ENCODE data around the gene MYL12B.
"Not testable (repeated sequence)": the region's sequence is repeated elsewhere in the genome, so short reads cannot be mapped to it uniquely, and the experiment has no call there.

MYL12B gene
- 126 to 186 reads per million in 2 donors for total RNA-seq

DNA sequence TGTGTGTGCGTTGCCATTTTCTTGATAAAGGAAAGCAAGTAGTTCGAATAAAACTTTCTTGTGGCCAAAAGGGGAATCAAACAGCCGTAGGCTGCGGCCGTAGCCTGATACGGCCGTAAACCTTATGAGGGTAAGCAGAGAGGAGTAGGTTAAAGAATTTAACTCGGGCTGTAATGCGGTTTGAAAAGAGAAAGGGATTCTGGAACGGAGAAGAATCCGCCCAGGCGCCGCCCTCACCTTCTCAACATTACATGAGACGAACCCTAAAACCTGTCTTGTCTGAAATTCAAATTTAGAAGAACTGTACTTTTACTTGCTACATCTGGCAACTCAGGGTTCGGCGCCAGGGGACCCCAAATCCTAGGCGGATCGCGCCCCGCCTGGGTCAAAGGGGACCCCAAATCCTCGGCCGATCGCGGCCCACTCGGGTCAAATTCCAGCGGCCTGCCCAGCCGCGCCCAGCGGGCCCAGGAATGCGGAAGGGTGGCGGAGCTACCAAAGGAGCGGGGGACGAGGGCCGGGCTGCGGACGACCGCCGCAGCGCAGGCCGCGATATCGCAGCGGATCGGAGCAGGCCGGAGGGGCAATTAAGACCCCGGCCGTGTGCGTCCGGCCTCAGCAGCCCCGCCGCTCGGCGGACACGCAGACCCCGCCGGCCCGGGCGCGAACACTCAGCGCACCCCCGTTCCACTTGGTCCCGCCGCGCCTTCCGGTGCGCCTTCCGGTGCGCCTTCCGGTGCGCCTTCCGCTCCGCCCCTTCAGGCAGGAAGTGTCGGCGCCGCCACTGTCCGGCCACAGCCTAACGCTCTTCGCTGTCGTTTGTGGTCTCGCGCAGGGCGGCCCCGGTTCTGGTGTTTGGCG, at the start of gene MYL12B:
TSS of gene MYL12B (plus strand) at position 761 of the 861 bp plus-strand sequence. CDS start 10,766 bp downstream, outside the sequence.
- DNase-seq: peak; percentile 59 to 92 (median 70)

- no peak for DNase-seq
Measured at GRCh38 chr18:3212657-3213056, 49.3 kb upstream of the MYL12B start.

DNA sequence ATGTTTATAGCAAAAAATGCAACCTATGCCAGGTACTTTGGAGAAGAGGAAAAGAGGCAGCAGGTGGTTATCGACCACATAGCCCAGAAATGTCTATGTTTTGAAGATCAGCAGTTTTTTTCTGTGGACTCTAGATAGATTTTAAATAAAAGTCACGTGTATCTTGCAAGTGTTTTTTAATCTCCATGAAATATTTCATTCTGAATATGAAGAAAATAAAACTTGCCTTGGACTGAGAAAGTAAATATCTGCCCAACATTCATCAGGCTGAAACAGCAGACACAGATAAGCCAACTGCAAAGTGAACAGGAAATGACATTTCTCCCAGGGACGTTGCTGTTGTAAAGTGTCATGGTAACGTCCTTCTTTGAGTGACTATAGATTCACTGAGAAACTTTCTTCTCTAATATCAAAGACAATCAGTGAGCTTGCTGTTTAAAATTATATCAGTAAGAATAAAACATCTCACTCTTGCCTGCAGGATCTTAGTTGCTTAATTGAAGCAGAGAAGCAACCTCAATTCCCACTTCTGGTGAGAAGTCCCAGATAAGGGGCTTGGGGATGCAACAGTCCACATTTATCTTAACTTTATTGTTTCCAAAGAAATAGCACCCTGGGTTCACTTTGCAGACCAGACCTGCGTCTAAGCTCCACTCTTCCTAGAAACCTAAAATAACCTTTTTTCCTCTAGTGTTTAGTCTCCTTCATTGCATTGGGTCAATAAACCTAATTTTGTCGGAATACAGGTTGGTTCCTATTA, 48.5 kb upstream of the MYL12B start:
- peak in 1 of 5 experiments; percentile 68 for DNase-seq

DNA sequence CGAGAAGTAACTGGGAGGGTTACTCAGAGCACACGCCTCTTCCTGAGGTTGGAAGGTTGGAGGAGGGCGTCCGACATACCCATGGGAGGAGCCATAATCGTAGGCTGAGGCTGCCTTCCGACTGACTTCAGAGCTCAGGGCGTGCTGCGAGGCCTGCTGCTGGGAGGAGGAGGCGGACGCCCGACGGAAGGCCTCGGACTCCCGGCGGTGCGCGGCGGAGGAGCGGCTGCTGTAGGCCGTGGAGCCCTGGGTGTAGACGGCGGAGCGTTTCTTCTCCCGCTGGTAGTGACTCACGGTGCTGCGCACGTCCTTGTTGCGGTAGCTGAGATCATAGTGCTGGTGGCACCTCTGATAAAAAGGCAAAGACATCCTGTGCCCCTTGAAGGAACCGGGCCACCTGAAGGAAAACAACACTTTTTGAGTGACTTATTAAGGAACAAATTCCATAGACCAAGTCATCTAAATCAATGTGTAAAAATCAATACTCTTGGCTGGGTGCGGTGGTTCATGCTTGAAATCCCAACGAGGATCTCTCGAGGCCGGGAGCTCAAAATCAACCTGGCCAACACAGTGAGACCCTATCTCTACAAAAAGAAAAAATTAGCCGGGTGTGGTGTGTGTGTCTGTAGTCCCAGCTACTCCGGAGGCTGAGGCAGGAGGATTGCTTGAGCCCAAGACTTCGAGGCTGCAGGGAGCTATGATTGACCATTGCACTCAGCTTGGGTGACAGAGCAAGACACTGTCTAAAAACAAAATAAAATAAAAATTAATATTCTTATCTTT, 46.9 kb upstream of the MYL12B start:
- no peak for DNase-seq

DNA sequence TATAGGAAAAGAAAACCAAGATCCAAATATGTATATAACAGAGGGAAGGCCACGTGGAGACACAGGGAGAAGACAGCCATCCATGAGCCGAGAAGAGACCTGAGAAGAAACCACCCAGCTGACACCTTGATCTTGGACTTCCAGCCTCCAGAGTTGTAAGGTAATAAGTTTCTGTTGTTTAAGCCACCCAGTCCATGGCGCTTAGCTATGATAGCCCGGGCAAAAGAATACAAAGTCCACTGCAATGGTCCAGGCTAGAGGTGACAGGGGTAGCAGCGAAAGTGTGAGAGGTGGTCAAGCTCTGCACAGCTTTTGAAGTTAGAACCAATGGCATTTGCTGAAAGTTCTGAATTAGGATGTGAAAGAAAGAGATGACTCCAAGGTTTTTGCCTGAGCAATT, 44.9 kb upstream of the MYL12B start:
- no peak for DNase-seq

- no peak for DNase-seq
Measured at GRCh38 chr18:3217948-3218647, 43.8 kb upstream of the MYL12B start.

DNA sequence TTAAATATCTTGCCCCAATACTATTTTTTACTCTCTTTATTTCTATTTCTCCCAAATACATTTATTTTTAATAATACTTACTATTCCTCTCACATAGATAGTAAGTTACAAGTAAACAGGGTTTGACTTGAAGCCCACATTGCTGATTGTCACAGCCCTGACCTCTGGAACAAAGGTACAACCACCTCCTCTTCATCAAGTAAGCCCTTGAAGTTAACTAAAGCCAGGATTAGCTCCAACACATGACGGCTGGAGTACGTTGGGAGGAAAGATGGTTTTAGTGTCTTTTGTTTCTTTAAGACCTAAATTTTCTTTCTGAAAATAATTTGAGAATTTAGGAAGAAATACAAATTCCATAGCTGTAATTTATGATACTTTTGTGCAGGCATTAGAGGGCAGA, 43.1 kb upstream of the MYL12B start:
- DNase-seq: no peak

DNA sequence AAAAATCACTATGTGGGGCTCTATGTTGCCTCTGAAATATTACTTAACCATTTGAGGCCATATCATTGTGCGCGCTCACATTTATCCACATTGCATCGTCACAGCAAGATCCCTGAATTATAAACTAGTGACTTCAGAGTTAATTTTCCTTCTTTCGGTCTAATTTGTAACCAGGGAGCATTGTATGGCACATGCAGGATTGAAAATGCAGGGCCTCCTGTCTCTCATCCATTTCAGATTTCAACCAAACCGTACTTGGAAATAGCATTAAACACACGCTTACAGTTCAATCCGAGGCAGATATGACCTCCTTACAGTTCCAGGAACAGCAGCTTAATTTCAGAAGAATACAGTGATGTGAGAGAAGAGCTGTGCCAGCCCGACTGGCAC, 42.7 kb upstream of the MYL12B start:
- DNase-seq: no peak

- no peak for DNase-seq
Measured at GRCh38 chr18:3219631-3220335, 42.1 kb upstream of the MYL12B start, which contains the start of gene MYOM1. TSS of gene MYOM1 (minus strand) at chr18:3219968. CDS start at chr18:3215223, 4,745 bp downstream.

GRCh38 chr18:3220868-3221267, 41.1 kb upstream of the MYL12B start:
- not testable (repeated sequence) for DNase-seq

- DNase-seq: no peak
Measured at GRCh38 chr18:3221496-3221895, 40.4 kb upstream of the MYL12B start.

DNA sequence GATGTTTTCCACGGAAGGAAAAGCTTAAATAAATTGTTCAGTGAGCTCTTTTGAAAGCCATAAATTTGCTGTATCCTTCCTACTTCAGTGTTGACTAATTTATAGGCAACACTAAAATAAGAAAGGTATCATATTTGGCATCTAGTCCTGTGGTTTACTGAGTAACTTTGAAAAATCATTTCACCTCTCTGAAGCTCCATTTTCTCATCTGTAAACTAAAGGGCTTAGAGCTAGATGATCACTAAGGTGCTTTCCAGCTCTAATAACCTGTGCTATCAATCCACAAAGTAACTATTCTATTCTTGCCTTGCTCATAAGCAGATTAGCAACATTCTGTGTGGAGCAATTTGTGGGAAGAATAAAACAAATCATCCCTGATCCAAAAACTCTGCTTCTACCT, 38.6 kb upstream of the MYL12B start:
- DNase-seq: peak in 1 of 5 experiments; percentile 77

- no peak for DNase-seq
Measured at GRCh38 chr18:3224223-3224622, 37.7 kb upstream of the MYL12B start.

DNA sequence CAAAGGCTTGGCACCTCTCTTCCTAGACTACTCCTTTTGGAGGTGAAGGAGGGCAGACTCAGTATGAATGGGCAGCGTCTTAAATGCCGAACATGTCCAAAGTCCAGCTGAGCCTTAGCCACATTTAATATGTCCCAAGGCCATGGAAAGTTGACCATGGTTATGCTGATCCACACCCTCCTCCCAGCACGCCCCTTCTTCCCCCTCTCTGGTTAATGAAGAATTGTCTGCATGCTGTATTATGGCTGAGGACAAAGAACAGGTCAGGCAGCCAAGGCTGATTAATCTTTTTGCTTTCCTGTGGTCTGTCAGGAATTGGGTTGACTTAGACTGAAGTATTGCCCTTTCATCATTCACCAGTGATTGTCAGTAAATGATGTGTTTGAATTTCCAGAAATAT, 36.3 kb upstream of the MYL12B start:
- DNase-seq: no peak

- DNase-seq: no peak
Measured at GRCh38 chr18:3226048-3226447, 35.9 kb upstream of the MYL12B start.

DNA sequence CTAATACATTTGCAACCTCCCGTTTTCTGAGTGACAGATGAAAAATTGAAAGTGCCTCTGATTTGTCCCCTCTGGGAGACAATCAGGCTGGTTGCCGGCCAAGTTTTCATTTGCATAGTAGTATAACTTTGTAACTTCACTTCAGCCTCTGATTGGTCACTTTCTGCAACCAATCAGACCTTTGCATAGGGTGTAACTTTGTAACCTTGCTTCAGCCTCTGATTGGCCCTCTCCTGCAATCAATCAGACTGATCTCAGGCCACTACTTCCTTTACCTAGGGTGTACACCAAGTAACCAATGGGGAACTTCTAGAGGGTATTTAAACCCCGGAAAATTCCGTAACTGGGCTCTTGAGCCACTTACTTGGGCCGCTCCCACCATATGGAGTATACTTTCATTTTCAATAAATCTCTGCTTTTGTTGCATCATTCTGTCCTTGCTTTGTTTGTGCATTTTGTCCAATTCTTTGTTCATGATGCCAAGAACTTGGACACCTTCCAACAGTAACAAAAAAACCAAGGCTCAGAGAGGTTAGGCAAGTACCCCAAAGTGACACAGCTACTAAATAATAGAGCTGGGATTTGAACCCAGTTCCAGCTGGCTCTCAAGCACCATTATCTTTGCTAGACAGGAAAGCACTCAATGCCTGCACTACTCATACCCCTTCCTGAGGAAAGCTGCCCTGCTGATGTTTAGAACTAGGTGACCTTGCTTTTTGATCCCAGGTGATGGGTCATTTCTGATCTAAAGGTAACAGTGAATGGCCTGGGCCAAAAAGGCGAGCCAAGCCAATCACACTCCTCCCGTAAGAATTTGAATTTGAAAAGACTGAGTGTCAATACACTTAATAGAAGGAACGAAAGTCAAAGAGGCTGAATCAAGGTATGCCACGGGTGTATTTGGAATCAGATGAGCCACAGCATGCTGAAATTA, 31.3 kb upstream of the MYL12B start:
- peak in 1 of 5 experiments; percentile 39 for DNase-seq

DNA sequence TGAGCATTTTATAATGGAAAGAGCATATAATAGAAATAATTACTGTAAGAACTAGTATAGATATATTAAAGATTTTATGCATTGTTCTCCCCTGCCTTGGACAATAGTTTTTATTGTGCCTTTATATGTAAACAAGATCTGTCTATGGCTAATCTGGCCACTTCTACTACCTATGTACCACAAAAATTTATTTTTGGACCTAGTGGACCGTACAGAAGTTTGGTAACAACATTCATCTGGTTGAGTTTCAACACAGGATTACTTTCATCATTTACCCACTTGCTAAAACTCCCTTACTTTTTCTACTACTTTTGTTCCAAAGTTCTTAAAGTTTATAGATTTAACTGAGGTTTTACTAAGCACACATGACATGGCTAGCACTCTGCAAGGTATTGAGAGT, 28.9 kb upstream of the MYL12B start:
- no peak for DNase-seq

DNA sequence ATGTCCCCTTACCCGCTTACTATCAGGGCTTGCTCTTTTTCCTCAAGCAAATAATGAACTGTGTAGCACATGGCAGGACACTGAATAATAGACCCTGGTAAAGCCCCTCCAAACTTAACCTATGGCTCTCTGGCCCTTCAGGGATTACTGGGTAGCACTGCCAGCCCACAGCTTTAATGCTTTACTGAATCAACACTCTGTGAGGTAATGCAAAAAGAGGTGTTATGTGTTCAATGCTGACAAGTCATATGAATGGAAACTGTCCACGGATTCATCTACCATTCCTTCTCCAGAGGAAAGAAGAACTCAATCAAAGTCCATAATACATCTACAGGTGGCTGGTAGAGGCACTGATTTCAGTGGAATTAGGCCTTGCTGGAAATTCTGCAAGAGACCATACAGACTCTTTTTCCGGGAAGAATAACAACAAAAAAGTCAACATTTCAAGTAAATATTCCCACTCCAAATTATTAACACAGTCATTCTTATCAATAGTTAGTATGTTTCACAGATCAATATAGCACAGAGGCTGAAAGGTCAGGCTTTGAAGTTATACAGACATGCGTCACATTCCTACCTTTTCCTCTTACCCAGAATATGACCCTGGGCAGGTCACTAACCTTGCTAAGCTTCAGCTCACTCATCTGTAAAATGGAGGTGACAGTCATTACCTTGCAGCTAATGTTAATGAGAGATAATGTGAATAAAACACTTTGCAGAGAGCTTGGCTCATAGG, 28.3 kb upstream of the MYL12B start:
- DNase-seq: no peak

DNA sequence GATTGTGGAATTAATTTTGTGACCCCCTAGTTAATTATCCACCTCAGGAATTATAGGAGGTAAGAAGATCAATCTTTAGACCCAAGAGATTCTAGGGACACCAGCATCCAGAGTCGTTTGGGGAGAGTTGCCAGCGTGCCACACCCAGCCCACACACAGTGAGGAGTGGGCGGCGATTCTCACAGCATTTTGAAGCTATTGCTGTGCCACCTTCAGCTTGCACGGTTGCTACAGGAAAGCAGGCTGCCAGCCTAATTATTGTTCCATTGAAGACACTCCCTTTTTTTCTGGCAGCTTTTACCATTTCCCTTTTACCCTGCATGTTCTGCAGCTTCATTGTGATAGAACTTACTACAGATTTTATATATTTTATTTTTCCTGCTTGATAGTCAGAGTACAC, 27.5 kb upstream of the MYL12B start:
- no peak for DNase-seq

- no peak for DNase-seq
Measured at GRCh38 chr18:3235846-3236245, 26.1 kb upstream of the MYL12B start.
